Neural progenitor cell (in vitro differentiated cells): ENCODE measurements around the gene CGB2.

ENCODE experiments used
- CTCF ChIP-seq: fragments of 200-600 bp; sonication (generic); IDR thresholded peaks from 2 replicates; pipeline ENCODE4 v1.5.1; 2017; ENCODE audit warnings: antibody characterized with exemption, mild to moderate bottlenecking
- EZH2phosphoT487 ChIP-seq: fragments of 200-600 bp; sonication (generic); IDR thresholded peaks from 2 replicates; pipeline ENCODE4 v1.6.1; 2017; ENCODE audit warnings: antibody characterized with exemption

DNA sequence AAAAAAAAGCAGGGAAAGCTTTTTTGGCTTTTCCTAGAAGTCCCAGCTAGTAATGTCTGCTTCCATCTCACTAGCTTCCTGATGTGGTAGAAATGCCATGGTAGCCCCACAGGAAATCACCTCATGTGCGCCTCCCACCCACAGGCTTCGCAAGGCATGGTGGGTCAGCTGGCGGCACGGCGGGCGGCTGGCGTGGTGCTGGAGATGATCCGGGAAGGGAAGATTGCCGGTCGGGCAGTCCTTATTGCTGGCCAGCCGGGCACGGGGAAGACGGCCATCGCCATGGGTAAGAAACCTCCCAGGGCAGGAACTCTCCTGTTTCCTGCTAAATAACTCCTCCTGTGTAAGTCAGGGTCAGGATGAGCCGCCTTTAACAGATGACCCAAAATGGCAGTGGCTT is 27.6 kb upstream of the CGB2 start:
- TF ChIP-seq CTCF (no peak), EZH2phosphoT487 (no peak)
